Measurements from ENCODE around the gene KRT33B.

The KRT33B gene

GRCh38 chr17:41324180-41325075 lies 45.2 kb downstream of the KRT33B start:
- no peak for DNase-seq (ENCODE audit: low read depth)

- DNase-seq (ENCODE audit: low read depth) = no peak
Observed at GRCh38 chr17:41322903-41323895, 46.4 kb downstream of the KRT33B start.

GRCh38 chr17:41322094-41322902 lies 47.3 kb downstream of the KRT33B start:
- DNase-seq (ENCODE audit: low read depth) = no peak

- DNase-seq (ENCODE audit: low read depth) = no peak
Observed at GRCh38 chr17:41318231-41318630, 51.4 kb downstream of the KRT33B start.

GRCh38 chr17:41315814-41316445 lies 53.7 kb downstream of the KRT33B start:
- DNase-seq (ENCODE audit: low read depth) = no peak

GRCh38 chr17:41315204-41315794 lies 54.3 kb downstream of the KRT33B start, which contains the start of gene KRTAP17-1:
Gene KRTAP17-1, minus strand, starts transcription at chr17:41315710. Its CDS starts 60 bp downstream, at chr17:41315650.
- no peak for DNase-seq (ENCODE audit: low read depth)

Measured in activated gamma-delta T cell treated with anti-CD3 and anti-CD28 coated beads, Interleukin-2, amount 50 U/mL, for 16 hours (primary cell).